DOHH2 (cell line): ENCODE measurements around the gene DSCAM.
"Not testable (repeated sequence)": the region's sequence is repeated elsewhere in the genome, so short reads cannot be mapped to it uniquely, and the experiment has no call there.

ENCODE experiments used
- H3F3A ChIP-seq: fragments of 200-600 bp; sonication (generic), shearing (Covaris generic); 2 replicates; pipeline ENCODE4 v1.6.0; 2016; ENCODE audit warnings: antibody characterized with exemption, mild to moderate bottlenecking; ENCODE audit not compliant: control insufficient read depth, insufficient read depth
- H3K27ac ChIP-seq: fragments of 200-600 bp; sonication (generic); 2 replicates; pipeline ENCODE4 v1.5.1; 2014; ENCODE audit warnings: low read depth, mild to moderate bottlenecking, low read length, moderate library complexity
- H3K27me3 ChIP-seq: fragments of 200-600 bp; sonication (generic); 2 replicates; pipeline ENCODE4 v1.6.1; 2014; ENCODE audit warnings: mild to moderate bottlenecking, low read length, mixed read lengths; ENCODE audit not compliant: control insufficient read depth
- H3K36me3 ChIP-seq: fragments of 200-600 bp; sonication (generic); 2 replicates; pipeline ENCODE4 v1.6.1; 2014; ENCODE audit warnings: mild to moderate bottlenecking, low read length, moderate library complexity, mixed read lengths; ENCODE audit not compliant: control insufficient read depth
- H3K4me1 ChIP-seq: fragments of 200-600 bp; sonication (generic); 2 replicates; pipeline ENCODE4 v1.6.1; 2014; ENCODE audit warnings: mild to moderate bottlenecking, low read length, mixed read lengths; ENCODE audit not compliant: control insufficient read depth
- H3K4me2 ChIP-seq: fragments of 200-600 bp; sonication (generic); 2 replicates; pipeline ENCODE4 v1.6.0; 2014; ENCODE audit warnings: mild to moderate bottlenecking, low read length, moderate library complexity
- H3K4me3 ChIP-seq: fragments of 200-600 bp; sonication (generic); 2 replicates; pipeline ENCODE4 v1.5.1; 2014; ENCODE audit warnings: mild to moderate bottlenecking, low read length, mixed read lengths
- H3K79me2 ChIP-seq: fragments of 200-600 bp; sonication (generic); 2 replicates; pipeline ENCODE4 v1.6.1; 2014; ENCODE audit warnings: mild to moderate bottlenecking, low read length, mixed read lengths; ENCODE audit not compliant: control insufficient read depth
- H3K9me2 ChIP-seq: fragments of 200-600 bp; sonication (generic); replicated peaks from 2 replicates; pipeline ENCODE4 v1.6.1; 2014; ENCODE audit warnings: mild to moderate bottlenecking, low read length, mixed read lengths; ENCODE audit not compliant: control insufficient read depth
- H3K9me3 ChIP-seq: fragments of 200-600 bp; sonication (generic); 2 replicates; pipeline ENCODE4 v1.6.1; 2014; ENCODE audit warnings: antibody characterized with exemption, low read length, mixed read lengths; ENCODE audit not compliant: control insufficient read depth, insufficient read depth
- H4K20me1 ChIP-seq: fragments of 200-600 bp; sonication (generic); 2 replicates; pipeline ENCODE4 v1.6.0; 2014; ENCODE audit warnings: low read depth, mild to moderate bottlenecking, antibody characterized with exemption, low read length, moderate library complexity; ENCODE audit not compliant: control insufficient read depth, insufficient read depth
- EZH2phosphoT487 ChIP-seq: fragments of 200-600 bp; sonication (generic); IDR thresholded peaks from 2 replicates; pipeline ENCODE4 v1.6.1; 2017; ENCODE audit warnings: borderline replicate concordance, mild to moderate bottlenecking, antibody characterized with exemption, low read length, moderate library complexity, mixed read lengths
- TF ChIP-seq, protein P1 (sequence below): fragments of 200-600 bp; sonication (generic); IDR thresholded peaks from one replicate; pipeline ENCODE4 v1.5.1; 2014; ENCODE audit warnings: antibody characterized with exemption, mild to moderate bottlenecking, low read depth, low read length; ENCODE audit not compliant: poor library complexity, severe bottlenecking

DSCAM gene

DNA sequence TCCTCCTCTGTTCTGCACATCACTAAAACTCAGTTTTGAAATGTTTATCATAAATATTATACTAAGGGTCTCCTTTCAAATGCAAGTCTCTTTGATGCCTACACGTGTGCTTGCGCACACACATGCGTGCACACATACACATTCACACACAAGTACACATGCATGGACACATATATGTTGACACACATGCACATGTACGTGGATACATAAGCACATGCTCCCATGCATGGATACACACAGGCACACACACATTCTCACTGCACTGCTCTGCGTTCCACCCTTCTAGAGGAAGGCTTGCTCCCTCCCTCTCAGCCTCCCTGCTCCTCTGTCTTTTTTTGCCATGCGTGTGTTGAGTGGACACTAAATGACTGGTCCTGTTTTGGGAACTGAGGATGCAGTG lies 817.1 kb downstream of the DSCAM start:
- peaks cover 3% of the 10 kb centered on the region; the same call in 1 of the 2 replicates for H3K9me3 ChIP-seq
- no peaks in the 10 kb centered on the region for H3K27me3 ChIP-seq
- H3F3A ChIP-seq, result no peaks in the 10 kb centered on the region
- no peaks in the 10 kb centered on the region for H4K20me1 ChIP-seq
- no peaks in the 10 kb centered on the region for H3K4me1 ChIP-seq
- no peak for TF ChIP-seq EZH2phosphoT487
- TF ChIP-seq, protein P1, sequence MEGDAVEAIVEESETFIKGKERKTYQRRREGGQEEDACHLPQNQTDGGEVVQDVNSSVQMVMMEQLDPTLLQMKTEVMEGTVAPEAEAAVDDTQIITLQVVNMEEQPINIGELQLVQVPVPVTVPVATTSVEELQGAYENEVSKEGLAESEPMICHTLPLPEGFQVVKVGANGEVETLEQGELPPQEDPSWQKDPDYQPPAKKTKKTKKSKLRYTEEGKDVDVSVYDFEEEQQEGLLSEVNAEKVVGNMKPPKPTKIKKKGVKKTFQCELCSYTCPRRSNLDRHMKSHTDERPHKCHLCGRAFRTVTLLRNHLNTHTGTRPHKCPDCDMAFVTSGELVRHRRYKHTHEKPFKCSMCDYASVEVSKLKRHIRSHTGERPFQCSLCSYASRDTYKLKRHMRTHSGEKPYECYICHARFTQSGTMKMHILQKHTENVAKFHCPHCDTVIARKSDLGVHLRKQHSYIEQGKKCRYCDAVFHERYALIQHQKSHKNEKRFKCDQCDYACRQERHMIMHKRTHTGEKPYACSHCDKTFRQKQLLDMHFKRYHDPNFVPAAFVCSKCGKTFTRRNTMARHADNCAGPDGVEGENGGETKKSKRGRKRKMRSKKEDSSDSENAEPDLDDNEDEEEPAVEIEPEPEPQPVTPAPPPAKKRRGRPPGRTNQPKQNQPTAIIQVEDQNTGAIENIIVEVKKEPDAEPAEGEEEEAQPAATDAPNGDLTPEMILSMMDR, result no peak
- no peak overlapping the region for H3K4me2 ChIP-seq
- H3K27ac ChIP-seq, result no peak overlapping the region
- H3K79me2 ChIP-seq, result no peaks in the 10 kb centered on the region
- H3K9me2 ChIP-seq, result no peaks in the 10 kb centered on the region
- no peak overlapping the region for H3K4me3 ChIP-seq
- H3K36me3 ChIP-seq, result no peaks in the 10 kb centered on the region

DNA sequence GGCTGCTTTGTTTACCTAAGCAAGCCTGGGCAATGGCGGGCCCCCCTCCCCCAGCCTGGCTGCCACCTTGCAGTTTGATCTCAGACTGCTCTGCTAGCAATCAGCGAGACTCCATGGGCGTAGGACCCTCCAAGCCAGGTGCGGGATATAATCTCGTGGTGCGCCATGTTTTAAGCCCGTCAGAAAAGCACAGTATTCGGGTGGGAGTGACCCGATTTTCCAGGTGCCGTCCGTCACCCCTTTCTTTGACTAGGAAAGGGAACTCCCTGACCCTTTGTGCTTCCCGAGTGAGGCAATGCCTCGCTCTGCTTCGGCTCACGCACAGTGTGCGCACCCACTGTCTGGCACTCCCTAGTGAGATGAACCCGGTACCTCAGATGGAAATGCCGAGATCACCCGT lies 818.6 kb downstream of the DSCAM start:
- not testable (repeated sequence) for H3K4me1 ChIP-seq, H3K9me3 ChIP-seq, H3K27me3 ChIP-seq, H3K4me3 ChIP-seq, H4K20me1 ChIP-seq, H3K27ac ChIP-seq, H3K79me2 ChIP-seq, H3K9me2 ChIP-seq, H3K4me2 ChIP-seq, H3F3A ChIP-seq, H3K36me3 ChIP-seq

DNA sequence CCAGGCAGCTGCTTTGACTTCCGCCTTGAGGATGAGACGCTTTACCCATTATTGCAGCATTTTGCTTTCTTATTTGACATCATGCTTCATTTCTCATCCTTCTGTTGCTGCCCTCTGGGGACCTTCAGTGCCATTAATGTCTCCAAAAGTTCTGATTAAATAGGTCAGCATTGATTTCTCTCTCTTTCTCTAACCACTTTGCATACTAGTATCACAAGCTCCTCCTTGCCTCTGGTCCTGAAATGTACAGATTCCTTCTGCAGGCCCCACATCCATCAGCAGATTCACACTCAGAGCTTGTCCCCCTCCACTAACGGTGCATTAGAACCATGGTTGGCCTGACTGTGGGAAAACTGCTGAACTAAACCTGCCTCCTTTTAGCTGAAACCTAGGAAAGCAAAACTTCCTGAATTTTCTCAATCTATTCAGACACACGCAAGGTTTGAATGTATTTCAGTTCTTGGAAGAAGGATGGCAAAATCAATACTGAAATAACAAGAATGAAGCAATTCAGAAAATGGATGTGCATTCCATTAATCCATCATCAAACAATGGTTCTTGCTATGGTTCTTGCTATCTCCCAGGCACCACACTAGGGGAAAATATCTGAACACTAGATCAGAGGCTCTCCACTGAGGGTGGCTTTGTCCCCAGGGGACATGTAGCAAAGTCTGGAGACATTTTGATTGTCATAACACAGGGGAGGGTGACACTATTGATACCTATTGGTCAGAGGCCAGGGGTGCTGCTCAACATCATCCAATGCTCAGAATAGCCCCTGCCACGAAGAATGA lies 825.2 kb downstream of the DSCAM start:
- Histone ChIP-seq H3K4me3 (no peak overlapping the region), H4K20me1 (no peaks in the 10 kb centered on the region), H3K9me2 (no peaks in the 10 kb centered on the region), H3K9me3 (peaks cover 4% of the 10 kb centered on the region; the same call in 1 of the 2 replicates), H3K36me3 (no peaks in the 10 kb centered on the region), H3K27ac (no peak overlapping the region), H3K79me2 (no peaks in the 10 kb centered on the region), H3K27me3 (no peaks in the 10 kb centered on the region), H3K4me2 (no peak overlapping the region), H3F3A (no peaks in the 10 kb centered on the region), H3K4me1 (no peaks in the 10 kb centered on the region)
- TF ChIP-seq, protein P1, result no peak
- no peak for TF ChIP-seq EZH2phosphoT487

DNA sequence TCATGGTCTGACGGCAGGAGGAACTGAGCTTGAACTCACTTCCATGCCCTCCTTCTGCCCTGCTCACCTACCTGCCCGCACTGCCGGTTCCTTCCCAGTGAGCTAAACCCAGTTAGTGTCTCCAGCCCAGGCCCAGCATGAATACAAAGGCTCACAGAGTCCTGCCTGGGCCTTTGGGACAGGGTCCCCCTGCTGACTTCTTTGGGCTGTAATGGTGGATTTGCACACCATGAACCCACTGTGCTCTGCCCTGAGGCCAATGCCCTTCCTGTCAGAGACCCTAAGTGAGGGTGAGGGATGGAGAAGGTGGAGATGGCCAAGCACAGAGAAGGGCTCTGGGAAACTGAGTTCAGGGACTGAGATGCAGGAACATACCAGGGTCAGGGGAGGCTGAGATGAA lies 826.3 kb downstream of the DSCAM start:
- Histone ChIP-seq H3K27ac (no peak overlapping the region), H3K27me3 (no peaks in the 10 kb centered on the region), H3F3A (no peaks in the 10 kb centered on the region), H3K9me3 (peaks cover 4% of the 10 kb centered on the region; the same call in 1 of the 2 replicates), H3K79me2 (no peaks in the 10 kb centered on the region), H3K4me1 (no peaks in the 10 kb centered on the region), H4K20me1 (no peaks in the 10 kb centered on the region), H3K9me2 (no peaks in the 10 kb centered on the region), H3K4me2 (no peak overlapping the region), H3K36me3 (no peaks in the 10 kb centered on the region), H3K4me3 (no peak overlapping the region)
- no peak for TF ChIP-seq EZH2phosphoT487
- TF ChIP-seq, protein P1, result no peak
